ENCODE results near the gene IPO13.

Gene IPO13

GRCh38 chr1:43914576-43915525 lies 31.9 kb upstream of the IPO13 start:
- TF ChIP-seq, protein P1, sequence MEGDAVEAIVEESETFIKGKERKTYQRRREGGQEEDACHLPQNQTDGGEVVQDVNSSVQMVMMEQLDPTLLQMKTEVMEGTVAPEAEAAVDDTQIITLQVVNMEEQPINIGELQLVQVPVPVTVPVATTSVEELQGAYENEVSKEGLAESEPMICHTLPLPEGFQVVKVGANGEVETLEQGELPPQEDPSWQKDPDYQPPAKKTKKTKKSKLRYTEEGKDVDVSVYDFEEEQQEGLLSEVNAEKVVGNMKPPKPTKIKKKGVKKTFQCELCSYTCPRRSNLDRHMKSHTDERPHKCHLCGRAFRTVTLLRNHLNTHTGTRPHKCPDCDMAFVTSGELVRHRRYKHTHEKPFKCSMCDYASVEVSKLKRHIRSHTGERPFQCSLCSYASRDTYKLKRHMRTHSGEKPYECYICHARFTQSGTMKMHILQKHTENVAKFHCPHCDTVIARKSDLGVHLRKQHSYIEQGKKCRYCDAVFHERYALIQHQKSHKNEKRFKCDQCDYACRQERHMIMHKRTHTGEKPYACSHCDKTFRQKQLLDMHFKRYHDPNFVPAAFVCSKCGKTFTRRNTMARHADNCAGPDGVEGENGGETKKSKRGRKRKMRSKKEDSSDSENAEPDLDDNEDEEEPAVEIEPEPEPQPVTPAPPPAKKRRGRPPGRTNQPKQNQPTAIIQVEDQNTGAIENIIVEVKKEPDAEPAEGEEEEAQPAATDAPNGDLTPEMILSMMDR (IDR thresholded peaks at IDR 0.05; ENCODE audit: insufficient read depth, low read depth, low read length, missing control alignments), result no peak
- no peak overlapping the region for H3K4me3 ChIP-seq (ENCODE audit: low read depth, low read length)
- no peak for DNase-seq (ENCODE audit: low read depth)

- DNase-seq (ENCODE audit: low read depth), result no peak
- TF ChIP-seq, protein P1 (IDR thresholded peaks at IDR 0.05; ENCODE audit: insufficient read depth, low read depth, low read length, missing control alignments), result no peak
- H3K4me3 ChIP-seq (ENCODE audit: low read depth, low read length), result no peak overlapping the region
Measured at GRCh38 chr1:43919906-43920305, 26.8 kb upstream of the IPO13 start.

- no peak for DNase-seq (ENCODE audit: low read depth)
- no peak overlapping the region for H3K4me3 ChIP-seq (ENCODE audit: low read depth, low read length)
- TF ChIP-seq, protein P1 (IDR thresholded peaks at IDR 0.05; ENCODE audit: insufficient read depth, low read depth, low read length, missing control alignments), result no peak
Measured at GRCh38 chr1:43921022-43921421, 25.7 kb upstream of the IPO13 start.

- no peak for DNase-seq (ENCODE audit: low read depth)
- no peak overlapping the region for H3K4me3 ChIP-seq (ENCODE audit: low read depth, low read length)
- TF ChIP-seq, protein P1 (IDR thresholded peaks at IDR 0.05; ENCODE audit: insufficient read depth, low read depth, low read length, missing control alignments), result no peak
Measured at GRCh38 chr1:43924516-43924915, 22.2 kb upstream of the IPO13 start.

- no peak overlapping the region for H3K4me3 ChIP-seq (ENCODE audit: low read depth, low read length)
- DNase-seq (ENCODE audit: low read depth), result no peak
- TF ChIP-seq, protein P1 (IDR thresholded peaks at IDR 0.05; ENCODE audit: insufficient read depth, low read depth, low read length, missing control alignments), result no peak
Measured at GRCh38 chr1:43925846-43926245, 20.9 kb upstream of the IPO13 start.

- TF ChIP-seq, protein P1 (IDR thresholded peaks at IDR 0.05; ENCODE audit: insufficient read depth, low read depth, low read length, missing control alignments), result peak; percentile 52
- no peak overlapping the region for H3K4me3 ChIP-seq (ENCODE audit: low read depth, low read length)
- peak; percentile 32 for DNase-seq (ENCODE audit: low read depth)
Measured at GRCh38 chr1:43930168-43930948, 16.4 kb upstream of the IPO13 start.
